ENCODE results near the gene GMEB2. TPM values are rescaled to one million over a fixed set of nuclear protein-coding genes. Genes with fewer than 3 reads are reported as not detected.

GMEB2 gene
- total and polyA plus RNA-seq, 10 of the 15 experiments (the other 5 are each of a cell fraction or from before 2014, with no cell fraction given) = 0.08 to 15.1 (median 6.9) TPM

GRCh38 chr20:63610581-63611435 lies 16.1 kb downstream of the GMEB2 start:
- ChIA-PET CTCF (no interaction called here), SMC1A (ENCODE audit: uncharacterized antibody, unreplicated experiment) (no interaction called here), POLR2A (no interaction called here), RAD21 (ENCODE audit: unreplicated experiment) (no interaction called here)
- Histone ChIP-seq H3K9ac (ENCODE audit: control insufficient read depth, insufficient read depth, low read length) (no peak overlapping the region), H3K4me2 (ENCODE audit: control insufficient read depth, insufficient read depth) (no peak overlapping the region), H2AFZ (ENCODE audit: control insufficient read depth, low read depth, low read length) (no peak overlapping the region), H3K27me3 (replicated peaks in 1 of 2; ENCODE audit: control insufficient read depth in 2 of 2, insufficient read depth in 2 of 2, low read length in 1 of 2) (no peaks in the 10 kb centered on the region), H3K79me2 (ENCODE audit: control insufficient read depth, insufficient read depth, low read length) (peaks cover 1% of the 10 kb centered on the region), H3K4me1 (ENCODE audit: control insufficient read depth, insufficient read depth, low read length) (no peaks in the 10 kb centered on the region), H3K27ac (ENCODE audit: control insufficient read depth, insufficient read depth) (no peak overlapping the region), H4K20me1 (ENCODE audit: control insufficient read depth, insufficient read depth) (no peaks in the 10 kb centered on the region), H3K9me3 (replicated peaks; ENCODE audit: control insufficient read depth, insufficient read depth, low read length) (no peaks in the 10 kb centered on the region), H3K36me3 (ENCODE audit: control insufficient read depth in 2 of 2, insufficient read depth in 2 of 2, low read length in 1 of 2) (peaks cover 0 to 2% of the 10 kb centered on the region in 2 experiments; a peak in 1 of 4 replicates), H3K4me3 (no peak overlapping the region)
- ATAC-seq = no peak
- BruUV-seq (replicated peaks) = no TSS peak
- intact Hi-C loops (cut with micrococcal nuclease; ENCODE audit: unreplicated experiment) = no loop called here
- TF ChIP-seq POLR2AphosphoS5 (IDR thresholded peaks at IDR 0.05; ENCODE audit: low read length) (no peak), SREBF2 (IDR thresholded peaks at IDR 0.05; ENCODE audit: low read length) (no peak), EZH2 (IDR thresholded peaks at IDR 0.05; ENCODE audit: borderline replicate concordance, control insufficient read depth, low read depth, low read length) (no peak), NFIC (IDR thresholded peaks at IDR 0.05; ENCODE audit: low read depth, low read length) (no peak), NR2F1 (conservative IDR thresholded peaks at IDR 0.05) (no peak), GATAD2B (conservative IDR thresholded peaks at IDR 0.05; ENCODE audit: low read depth) (no peak), BACH1 (IDR thresholded peaks at IDR 0.05; ENCODE audit: borderline replicate concordance) (no peak), IRF3 (IDR thresholded peaks at IDR 0.05) (no peak), ZNF384 (IDR thresholded peaks at IDR 0.05; ENCODE audit: borderline replicate concordance, low read depth, low read length) (no peak)
- FAIRE-seq = no peak
- in situ Hi-C loops (cut with MboI) = no loop called here
- WGBS (ENCODE audit: insufficient coverage, insufficient replicate concordance, low lambda C conversion rate, missing lambda C conversion rate) = 90% methylated on average over 17 of the region's 17 CpGs
- DNase-seq (ENCODE audit: low read depth, low spot score) = no peak
